Tibial artery (tissue), 4 donors: Measurements from ENCODE around the gene TEAD1.

Experiments used
- DNase-seq, 2 donors: peaks; one replicate each; pipeline ENCODE4 v3.0.0-alpha.2; 2019
- H3K27ac ChIP-seq, 2 donors: fragments of 200-600 bp; sonication (generic) in 1 of 2; 1 replicate in 1 of 2; 2 replicates in 1 of 2; pipeline ENCODE4 v1.5.1; 2018 to 2019; ENCODE audit warnings: mild to moderate bottlenecking in 1 of 2
- H3K27me3 ChIP-seq, 2 donors: fragments of 200-600 bp; sonication (generic) in 1 of 2; one replicate each; pipeline versions ENCODE4 v1.5.1 to v1.6.0; 2016 to 2019
- H3K36me3 ChIP-seq, 3 donors: fragments of 200-600 bp; sonication (generic) in 2 of 3; one replicate each; pipeline ENCODE4 v1.5.1; 2016 to 2019; ENCODE audit warnings: mild to moderate bottlenecking in 2 of 3
- H3K4me1 ChIP-seq, 4 donors: fragments of 200-600 bp; sonication (generic) in 2 of 4; 1 replicate in 3 of 4; 2 replicates in 1 of 4; pipeline ENCODE4 v1.5.1; 2016 to 2019
- H3K4me3 ChIP-seq, 2 donors: fragments of 200-600 bp; sonication (generic) in 1 of 2; 1 replicate in 1 of 2; 2 replicates in 1 of 2; pipeline ENCODE4 v1.5.1; 2018 to 2019; ENCODE audit warnings: mild to moderate bottlenecking in 2 of 2
- H3K9me3 ChIP-seq, 3 donors: fragments of 200-600 bp; sonication (generic) in 1 of 3; one replicate each; pipeline ENCODE4 v1.5.1; 2016 to 2019
- intact Hi-C: fragments of 100-400 bp; cut with DNase I; formaldehyde crosslinking; loops from one replicate; pipeline ENCODE4 v1.15.0; 2023; ENCODE audit warnings: low total_unique reads
- TF ChIP-seq, protein P1 (sequence below), 2 experiments: fragments of 200-600 bp in 1 of 2; fragments of 450-650 bp in 1 of 2; IDR thresholded peaks; one replicate each; pipeline ENCODE4 v1.5.1; 2017 to 2019; ENCODE audit warnings: antibody characterized with exemption in 2 of 2, mild to moderate bottlenecking in 1 of 2, moderate library complexity in 1 of 2

The TEAD1 gene

DNA sequence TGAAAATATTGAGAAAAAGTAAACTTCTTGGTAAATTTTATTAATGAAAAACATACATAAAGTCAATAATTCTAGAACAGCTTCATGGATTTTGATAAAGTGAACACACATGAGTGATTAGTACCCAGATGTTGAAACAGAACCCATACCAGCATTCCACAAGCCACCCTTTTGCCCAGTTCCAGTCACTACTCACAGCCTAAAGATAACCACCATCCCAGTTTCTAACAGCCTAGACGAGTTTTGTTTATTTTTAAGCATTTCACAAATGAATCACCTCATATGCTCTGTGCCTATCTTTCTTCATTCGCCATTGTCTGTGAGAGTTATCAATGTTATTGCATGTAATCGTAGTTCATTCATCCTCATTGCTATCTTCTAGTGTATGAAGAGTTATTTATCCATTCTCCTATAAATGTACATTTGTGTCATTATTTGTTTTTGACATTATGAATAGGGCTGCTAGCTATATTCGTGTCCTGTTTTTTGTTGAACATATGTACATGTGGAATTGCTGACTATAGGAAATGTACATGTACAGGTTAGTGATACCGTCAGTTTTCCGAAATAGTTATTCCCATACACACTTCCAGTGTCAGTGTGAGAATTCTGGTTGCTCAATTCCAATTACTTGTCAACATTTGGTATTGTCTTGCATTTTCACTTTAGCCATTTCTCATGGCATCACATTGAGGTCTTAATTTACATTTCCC lies 44.5 kb upstream of the TEAD1 start:
- intact Hi-C loops, result no loop called here
- no peak overlapping the region for H3K4me3 ChIP-seq
- H3K27me3 ChIP-seq, result no peaks in the 10 kb centered on the region
- H3K4me1 ChIP-seq, result no peaks in the 10 kb centered on the region
- TF ChIP-seq, protein P1, sequence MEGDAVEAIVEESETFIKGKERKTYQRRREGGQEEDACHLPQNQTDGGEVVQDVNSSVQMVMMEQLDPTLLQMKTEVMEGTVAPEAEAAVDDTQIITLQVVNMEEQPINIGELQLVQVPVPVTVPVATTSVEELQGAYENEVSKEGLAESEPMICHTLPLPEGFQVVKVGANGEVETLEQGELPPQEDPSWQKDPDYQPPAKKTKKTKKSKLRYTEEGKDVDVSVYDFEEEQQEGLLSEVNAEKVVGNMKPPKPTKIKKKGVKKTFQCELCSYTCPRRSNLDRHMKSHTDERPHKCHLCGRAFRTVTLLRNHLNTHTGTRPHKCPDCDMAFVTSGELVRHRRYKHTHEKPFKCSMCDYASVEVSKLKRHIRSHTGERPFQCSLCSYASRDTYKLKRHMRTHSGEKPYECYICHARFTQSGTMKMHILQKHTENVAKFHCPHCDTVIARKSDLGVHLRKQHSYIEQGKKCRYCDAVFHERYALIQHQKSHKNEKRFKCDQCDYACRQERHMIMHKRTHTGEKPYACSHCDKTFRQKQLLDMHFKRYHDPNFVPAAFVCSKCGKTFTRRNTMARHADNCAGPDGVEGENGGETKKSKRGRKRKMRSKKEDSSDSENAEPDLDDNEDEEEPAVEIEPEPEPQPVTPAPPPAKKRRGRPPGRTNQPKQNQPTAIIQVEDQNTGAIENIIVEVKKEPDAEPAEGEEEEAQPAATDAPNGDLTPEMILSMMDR (IDR thresholded peaks at IDR 0.05), result no peak
- no peaks in the 10 kb centered on the region for H3K36me3 ChIP-seq
- no peaks in the 10 kb centered on the region for H3K9me3 ChIP-seq
- no peak overlapping the region for H3K27ac ChIP-seq
- DNase-seq, result no peak

GRCh38 chr11:12631651-12632050 lies 42.6 kb upstream of the TEAD1 start:
- H3K4me3 ChIP-seq, result no peak overlapping the region
- no peak for DNase-seq
- no peaks in the 10 kb centered on the region for H3K27me3 ChIP-seq
- no peaks in the 10 kb centered on the region for H3K36me3 ChIP-seq
- H3K9me3 ChIP-seq, result no peaks in the 10 kb centered on the region
- no peak overlapping the region for H3K27ac ChIP-seq
- intact Hi-C loops, result no loop called here
- TF ChIP-seq, protein P1 (IDR thresholded peaks at IDR 0.05), result no peak
- H3K4me1 ChIP-seq, result no peaks in the 10 kb centered on the region

GRCh38 chr11:12634329-12634728 lies 39.9 kb upstream of the TEAD1 start:
- TF ChIP-seq, protein P1 (IDR thresholded peaks at IDR 0.05), result no peak
- no peaks in the 10 kb centered on the region for H3K4me1 ChIP-seq
- no peaks in the 10 kb centered on the region for H3K36me3 ChIP-seq
- intact Hi-C loops, result no loop called here
- H3K9me3 ChIP-seq, result no peaks in the 10 kb centered on the region
- H3K27ac ChIP-seq, result no peak overlapping the region
- H3K27me3 ChIP-seq, result no peaks in the 10 kb centered on the region
- no peak overlapping the region for H3K4me3 ChIP-seq
- DNase-seq, result no peak

DNA sequence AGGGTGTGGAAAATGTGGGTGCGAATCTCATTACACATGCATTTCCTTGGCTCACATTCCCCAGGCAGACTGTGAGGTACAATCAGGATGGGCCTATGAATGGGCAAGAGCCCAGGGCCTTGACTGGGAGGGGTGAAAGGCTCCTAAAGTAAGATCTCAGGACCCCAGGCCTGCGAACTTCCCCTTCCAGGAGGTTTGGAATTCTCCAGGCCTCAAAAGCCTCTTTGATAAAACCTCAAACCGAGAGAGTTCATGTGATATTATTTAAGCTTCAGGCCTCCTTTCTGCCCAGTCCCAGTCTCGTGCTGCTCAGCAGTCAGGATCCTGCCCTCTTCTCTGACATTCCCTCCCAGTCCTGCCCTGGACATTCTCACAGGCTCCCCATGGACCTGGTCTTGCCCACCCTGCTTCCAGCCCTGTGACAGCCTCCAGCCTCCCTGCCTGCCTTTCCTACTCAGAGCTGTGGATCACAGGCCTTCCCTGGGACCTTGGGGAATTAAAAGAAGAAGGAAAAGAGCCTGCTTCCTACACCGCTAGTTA lies 37.3 kb upstream of the TEAD1 start:
- intact Hi-C loops, result no loop called here
- no peaks in the 10 kb centered on the region for H3K27me3 ChIP-seq
- H3K4me3 ChIP-seq, result no peak overlapping the region
- no peak for DNase-seq
- TF ChIP-seq, protein P1 (IDR thresholded peaks at IDR 0.05), result no peak
- H3K9me3 ChIP-seq, result no peaks in the 10 kb centered on the region
- no peaks in the 10 kb centered on the region for H3K4me1 ChIP-seq
- no peak overlapping the region for H3K27ac ChIP-seq
- no peaks in the 10 kb centered on the region for H3K36me3 ChIP-seq

- H3K36me3 ChIP-seq, result no peaks in the 10 kb centered on the region
- no peak for DNase-seq
- H3K9me3 ChIP-seq, result no peaks in the 10 kb centered on the region
- intact Hi-C loops, result no loop called here
- H3K27ac ChIP-seq, result no peak overlapping the region
- no peaks in the 10 kb centered on the region for H3K27me3 ChIP-seq
- TF ChIP-seq, protein P1 (IDR thresholded peaks at IDR 0.05), result no peak
- no peak overlapping the region for H3K4me3 ChIP-seq
- H3K4me1 ChIP-seq, result no peaks in the 10 kb centered on the region
These were observed 34.8 kb upstream of the TEAD1 start for GRCh38 chr11:12639388-12639787.
